WTC11 (cell line): ENCODE results near the gene COPS6. TPM values are rescaled to one million over a fixed set of nuclear protein-coding genes. Genes with fewer than 3 reads are reported as not detected.
A peak's percentile ranks its signal among the peaks of the same experiment; 100 is the strongest.

Experiments
- ARID4B ChIP-seq: sonication (generic); formaldehyde crosslinking; IDR thresholded peaks from 2 replicates; pipeline ENCODE4 v1.8.0; 2023; ENCODE audit warnings: missing genetic modification reagents, mild to moderate bottlenecking, borderline replicate concordance
- ETV6 ChIP-seq: sonication (generic); formaldehyde crosslinking; IDR thresholded peaks from 2 replicates; pipeline ENCODE4 v1.8.1; 2022; ENCODE audit warnings: mild to moderate bottlenecking, missing genetic modification reagents
- GABPB1 ChIP-seq: sonication (generic); formaldehyde crosslinking; IDR thresholded peaks from 2 replicates; pipeline ENCODE4 v1.8.1; 2023; ENCODE audit warnings: mild to moderate bottlenecking, missing genetic modification reagents
- GRHL2 ChIP-seq: fragments of 250-450 bp; sonication (Bioruptor Pico); IDR thresholded peaks from 2 replicates; pipeline ENCODE4 v1.8.0; 2022; ENCODE audit warnings: mild to moderate bottlenecking, moderate library complexity; ENCODE audit not compliant: insufficient replicate concordance, severe bottlenecking
- JAZF1 ChIP-seq: fragments of 250-450 bp; sonication (Bioruptor Pico); IDR thresholded peaks from 2 replicates; pipeline ENCODE4 v1.9.0; 2021; ENCODE audit warnings: moderate library complexity, mild to moderate bottlenecking, inconsistent platforms
- JUN ChIP-seq: sonication (generic); formaldehyde crosslinking; IDR thresholded peaks from 2 replicates; pipeline ENCODE4 v1.8.0; 2023; ENCODE audit warnings: mild to moderate bottlenecking, missing genetic modification reagents
- KAT7 ChIP-seq: sonication (generic); formaldehyde crosslinking; IDR thresholded peaks from 2 replicates; pipeline ENCODE4 v1.8.1; 2023; ENCODE audit warnings: missing genetic modification reagents, mild to moderate bottlenecking, borderline replicate concordance
- NR2C2 ChIP-seq: sonication (generic); formaldehyde crosslinking; IDR thresholded peaks from 2 replicates; pipeline ENCODE4 v1.8.0; 2022; ENCODE audit warnings: mild to moderate bottlenecking, missing genetic modification reagents
- PRDM15 ChIP-seq: sonication (generic); formaldehyde crosslinking; IDR thresholded peaks from 2 replicates; pipeline ENCODE4 v1.8.0; 2022; ENCODE audit warnings: missing genetic modification reagents
- RELA ChIP-seq: sonication (generic); formaldehyde crosslinking; IDR thresholded peaks from 2 replicates; pipeline ENCODE4 v1.8.1; 2022; ENCODE audit warnings: missing genetic modification reagents, mild to moderate bottlenecking, borderline replicate concordance
- RORB ChIP-seq: fragments of 250-450 bp; sonication (Bioruptor Pico); IDR thresholded peaks from 2 replicates; pipeline ENCODE4 v1.9.0; 2021; ENCODE audit warnings: mild to moderate bottlenecking
- TEAD4 ChIP-seq: sonication (generic); formaldehyde crosslinking; IDR thresholded peaks from 2 replicates; pipeline ENCODE4 v1.8.0; 2022; ENCODE audit warnings: mild to moderate bottlenecking, missing genetic modification reagents
- ZNF138 ChIP-seq: sonication (generic); formaldehyde crosslinking; conservative IDR thresholded peaks from 2 replicates; pipeline ENCODE4 v1.8.1; 2022; ENCODE audit warnings: mild to moderate bottlenecking, moderate library complexity, missing genetic modification reagents
- ZNF232 ChIP-seq: sonication (generic); formaldehyde crosslinking; IDR thresholded peaks from 2 replicates; pipeline ENCODE4 v1.8.0; 2022; ENCODE audit warnings: mild to moderate bottlenecking, missing genetic modification reagents
- ZNF416 ChIP-seq: fragments of 250-450 bp; sonication (Bioruptor Pico); IDR thresholded peaks from 2 replicates; pipeline ENCODE4 v1.9.0; 2021; ENCODE audit warnings: mild to moderate bottlenecking, inconsistent platforms
- ZNF671 ChIP-seq: fragments of 250-450 bp; sonication (Bioruptor Pico); IDR thresholded peaks from 2 replicates; pipeline ENCODE4 v1.8.0; 2021; ENCODE audit warnings: mild to moderate bottlenecking
- total RNA-seq: library from RNA; stranded (reverse); gene quantifications from 3 replicates; pipeline ENCODE4 v1.2.3, GENCODE V29; 2021
- TF ChIP-seq, protein P1 (sequence below): sonication (generic); formaldehyde crosslinking; IDR thresholded peaks from 2 replicates; pipeline ENCODE4 v1.8.1; 2023; ENCODE audit warnings: mild to moderate bottlenecking, missing genetic modification reagents, borderline replicate concordance
- TF ChIP-seq, protein P2 (sequence below): fragments of 250-450 bp; sonication (Bioruptor Pico); IDR thresholded peaks from 2 replicates; pipeline ENCODE4 v2.1.2; 2022; ENCODE audit warnings: mild to moderate bottlenecking, moderate library complexity
- TF ChIP-seq, protein P3 (sequence below): sonication (generic); formaldehyde crosslinking; IDR thresholded peaks from 2 replicates; pipeline ENCODE4 v1.8.1; 2023; ENCODE audit warnings: mild to moderate bottlenecking, missing genetic modification reagents
- TF ChIP-seq, protein P4 (sequence below): fragments of 250-450 bp; sonication (Bioruptor Pico); IDR thresholded peaks from 2 replicates; pipeline ENCODE4 v1.9.0; 2021; ENCODE audit warnings: mild to moderate bottlenecking, borderline replicate concordance

COPS6 gene
- total RNA-seq, 1 experiment from 2014 or later: 118 TPM

GRCh38 chr7:100100420-100101015 lies 11.7 kb downstream of the COPS6 start (continued):
- TF ChIP-seq, protein P1, sequence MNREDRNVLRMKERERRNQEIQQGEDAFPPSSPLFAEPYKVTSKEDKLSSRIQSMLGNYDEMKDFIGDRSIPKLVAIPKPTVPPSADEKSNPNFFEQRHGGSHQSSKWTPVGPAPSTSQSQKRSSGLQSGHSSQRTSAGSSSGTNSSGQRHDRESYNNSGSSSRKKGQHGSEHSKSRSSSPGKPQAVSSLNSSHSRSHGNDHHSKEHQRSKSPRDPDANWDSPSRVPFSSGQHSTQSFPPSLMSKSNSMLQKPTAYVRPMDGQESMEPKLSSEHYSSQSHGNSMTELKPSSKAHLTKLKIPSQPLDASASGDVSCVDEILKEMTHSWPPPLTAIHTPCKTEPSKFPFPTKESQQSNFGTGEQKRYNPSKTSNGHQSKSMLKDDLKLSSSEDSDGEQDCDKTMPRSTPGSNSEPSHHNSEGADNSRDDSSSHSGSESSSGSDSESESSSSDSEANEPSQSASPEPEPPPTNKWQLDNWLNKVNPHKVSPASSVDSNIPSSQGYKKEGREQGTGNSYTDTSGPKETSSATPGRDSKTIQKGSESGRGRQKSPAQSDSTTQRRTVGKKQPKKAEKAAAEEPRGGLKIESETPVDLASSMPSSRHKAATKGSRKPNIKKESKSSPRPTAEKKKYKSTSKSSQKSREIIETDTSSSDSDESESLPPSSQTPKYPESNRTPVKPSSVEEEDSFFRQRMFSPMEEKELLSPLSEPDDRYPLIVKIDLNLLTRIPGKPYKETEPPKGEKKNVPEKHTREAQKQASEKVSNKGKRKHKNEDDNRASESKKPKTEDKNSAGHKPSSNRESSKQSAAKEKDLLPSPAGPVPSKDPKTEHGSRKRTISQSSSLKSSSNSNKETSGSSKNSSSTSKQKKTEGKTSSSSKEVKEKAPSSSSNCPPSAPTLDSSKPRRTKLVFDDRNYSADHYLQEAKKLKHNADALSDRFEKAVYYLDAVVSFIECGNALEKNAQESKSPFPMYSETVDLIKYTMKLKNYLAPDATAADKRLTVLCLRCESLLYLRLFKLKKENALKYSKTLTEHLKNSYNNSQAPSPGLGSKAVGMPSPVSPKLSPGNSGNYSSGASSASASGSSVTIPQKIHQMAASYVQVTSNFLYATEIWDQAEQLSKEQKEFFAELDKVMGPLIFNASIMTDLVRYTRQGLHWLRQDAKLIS (CRISPR knock-in tag): no peak
- TF ChIP-seq JUN (CRISPR knock-in tag): no peak
- TF ChIP-seq, protein P2, sequence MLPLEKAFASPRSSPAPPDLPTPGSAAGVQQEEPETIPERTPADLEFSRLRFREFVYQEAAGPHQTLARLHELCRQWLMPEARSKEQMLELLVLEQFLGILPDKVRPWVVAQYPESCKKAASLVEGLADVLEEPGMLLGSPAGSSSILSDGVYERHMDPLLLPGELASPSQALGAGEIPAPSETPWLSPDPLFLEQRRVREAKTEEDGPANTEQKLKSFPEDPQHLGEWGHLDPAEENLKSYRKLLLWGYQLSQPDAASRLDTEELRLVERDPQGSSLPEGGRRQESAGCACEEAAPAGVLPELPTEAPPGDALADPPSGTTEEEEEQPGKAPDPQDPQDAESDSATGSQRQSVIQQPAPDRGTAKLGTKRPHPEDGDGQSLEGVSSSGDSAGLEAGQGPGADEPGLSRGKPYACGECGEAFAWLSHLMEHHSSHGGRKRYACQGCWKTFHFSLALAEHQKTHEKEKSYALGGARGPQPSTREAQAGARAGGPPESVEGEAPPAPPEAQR (CRISPR knock-in tag): no peak
- TF ChIP-seq, protein P3, sequence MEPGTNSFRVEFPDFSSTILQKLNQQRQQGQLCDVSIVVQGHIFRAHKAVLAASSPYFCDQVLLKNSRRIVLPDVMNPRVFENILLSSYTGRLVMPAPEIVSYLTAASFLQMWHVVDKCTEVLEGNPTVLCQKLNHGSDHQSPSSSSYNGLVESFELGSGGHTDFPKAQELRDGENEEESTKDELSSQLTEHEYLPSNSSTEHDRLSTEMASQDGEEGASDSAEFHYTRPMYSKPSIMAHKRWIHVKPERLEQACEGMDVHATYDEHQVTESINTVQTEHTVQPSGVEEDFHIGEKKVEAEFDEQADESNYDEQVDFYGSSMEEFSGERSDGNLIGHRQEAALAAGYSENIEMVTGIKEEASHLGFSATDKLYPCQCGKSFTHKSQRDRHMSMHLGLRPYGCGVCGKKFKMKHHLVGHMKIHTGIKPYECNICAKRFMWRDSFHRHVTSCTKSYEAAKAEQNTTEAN (CRISPR knock-in tag): no peak
- TF ChIP-seq RORB (CRISPR knock-in tag): peak; percentile 76; the same call in 1 of the 2 replicates
- no peak for TF ChIP-seq RELA (CRISPR knock-in tag)
- peak; percentile 94 for TF ChIP-seq ARID4B (CRISPR knock-in tag)
- TF ChIP-seq TEAD4: peak; percentile 52; the same call in 1 of the 2 replicates
- TF ChIP-seq ETV6 (CRISPR knock-in tag): peak; percentile 11; the same call in 1 of the 2 replicates
- no peak for TF ChIP-seq PRDM15 (CRISPR knock-in tag)
- TF ChIP-seq KAT7 (CRISPR knock-in tag): no peak
- no peak for TF ChIP-seq ZNF671 (CRISPR knock-in tag)
- TF ChIP-seq JAZF1 (CRISPR knock-in tag): no peak
- TF ChIP-seq GRHL2 (CRISPR knock-in tag): no peak
- TF ChIP-seq ZNF232: peak; percentile 59; the same call in 1 of the 2 replicates
- no peak for TF ChIP-seq NR2C2 (CRISPR knock-in tag)
- TF ChIP-seq, protein P4, sequence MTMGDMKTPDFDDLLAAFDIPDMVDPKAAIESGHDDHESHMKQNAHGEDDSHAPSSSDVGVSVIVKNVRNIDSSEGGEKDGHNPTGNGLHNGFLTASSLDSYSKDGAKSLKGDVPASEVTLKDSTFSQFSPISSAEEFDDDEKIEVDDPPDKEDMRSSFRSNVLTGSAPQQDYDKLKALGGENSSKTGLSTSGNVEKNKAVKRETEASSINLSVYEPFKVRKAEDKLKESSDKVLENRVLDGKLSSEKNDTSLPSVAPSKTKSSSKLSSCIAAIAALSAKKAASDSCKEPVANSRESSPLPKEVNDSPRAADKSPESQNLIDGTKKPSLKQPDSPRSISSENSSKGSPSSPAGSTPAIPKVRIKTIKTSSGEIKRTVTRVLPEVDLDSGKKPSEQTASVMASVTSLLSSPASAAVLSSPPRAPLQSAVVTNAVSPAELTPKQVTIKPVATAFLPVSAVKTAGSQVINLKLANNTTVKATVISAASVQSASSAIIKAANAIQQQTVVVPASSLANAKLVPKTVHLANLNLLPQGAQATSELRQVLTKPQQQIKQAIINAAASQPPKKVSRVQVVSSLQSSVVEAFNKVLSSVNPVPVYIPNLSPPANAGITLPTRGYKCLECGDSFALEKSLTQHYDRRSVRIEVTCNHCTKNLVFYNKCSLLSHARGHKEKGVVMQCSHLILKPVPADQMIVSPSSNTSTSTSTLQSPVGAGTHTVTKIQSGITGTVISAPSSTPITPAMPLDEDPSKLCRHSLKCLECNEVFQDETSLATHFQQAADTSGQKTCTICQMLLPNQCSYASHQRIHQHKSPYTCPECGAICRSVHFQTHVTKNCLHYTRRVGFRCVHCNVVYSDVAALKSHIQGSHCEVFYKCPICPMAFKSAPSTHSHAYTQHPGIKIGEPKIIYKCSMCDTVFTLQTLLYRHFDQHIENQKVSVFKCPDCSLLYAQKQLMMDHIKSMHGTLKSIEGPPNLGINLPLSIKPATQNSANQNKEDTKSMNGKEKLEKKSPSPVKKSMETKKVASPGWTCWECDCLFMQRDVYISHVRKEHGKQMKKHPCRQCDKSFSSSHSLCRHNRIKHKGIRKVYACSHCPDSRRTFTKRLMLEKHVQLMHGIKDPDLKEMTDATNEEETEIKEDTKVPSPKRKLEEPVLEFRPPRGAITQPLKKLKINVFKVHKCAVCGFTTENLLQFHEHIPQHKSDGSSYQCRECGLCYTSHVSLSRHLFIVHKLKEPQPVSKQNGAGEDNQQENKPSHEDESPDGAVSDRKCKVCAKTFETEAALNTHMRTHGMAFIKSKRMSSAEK (CRISPR knock-in tag): no peak; the same call in 1 of the 2 replicates
- peak; percentile 46; the same call in 1 of the 2 replicates for TF ChIP-seq ZNF416 (CRISPR knock-in tag)
- TF ChIP-seq GABPB1: peak; percentile 87
- no peak for TF ChIP-seq ZNF138 (CRISPR knock-in tag)
